ENCODE data around the gene ERICH4.
"Not testable (repeated sequence)": the region's sequence is repeated elsewhere in the genome, so short reads cannot be mapped to it uniquely, and the experiment has no call there.

The ERICH4 gene

GRCh38 chr19:41435936-41436673 lies 6.9 kb upstream of the ERICH4 start:
- DNase-seq, result no peak

DNA sequence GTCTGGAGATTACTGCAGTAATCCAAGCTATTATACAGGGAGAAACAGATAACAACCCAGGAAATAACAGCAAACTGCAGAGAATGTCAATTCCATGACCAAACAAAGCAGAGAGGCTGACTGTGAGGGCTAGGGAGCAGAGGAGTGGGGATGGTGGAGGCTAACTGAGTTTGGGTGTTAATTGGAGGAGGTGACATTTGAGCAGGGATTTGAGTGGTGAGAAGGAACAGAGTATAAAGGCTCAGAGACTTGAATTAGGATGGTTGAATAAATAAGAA lies 6.3 kb upstream of the ERICH4 start:
- DNase-seq, result no peak

DNA sequence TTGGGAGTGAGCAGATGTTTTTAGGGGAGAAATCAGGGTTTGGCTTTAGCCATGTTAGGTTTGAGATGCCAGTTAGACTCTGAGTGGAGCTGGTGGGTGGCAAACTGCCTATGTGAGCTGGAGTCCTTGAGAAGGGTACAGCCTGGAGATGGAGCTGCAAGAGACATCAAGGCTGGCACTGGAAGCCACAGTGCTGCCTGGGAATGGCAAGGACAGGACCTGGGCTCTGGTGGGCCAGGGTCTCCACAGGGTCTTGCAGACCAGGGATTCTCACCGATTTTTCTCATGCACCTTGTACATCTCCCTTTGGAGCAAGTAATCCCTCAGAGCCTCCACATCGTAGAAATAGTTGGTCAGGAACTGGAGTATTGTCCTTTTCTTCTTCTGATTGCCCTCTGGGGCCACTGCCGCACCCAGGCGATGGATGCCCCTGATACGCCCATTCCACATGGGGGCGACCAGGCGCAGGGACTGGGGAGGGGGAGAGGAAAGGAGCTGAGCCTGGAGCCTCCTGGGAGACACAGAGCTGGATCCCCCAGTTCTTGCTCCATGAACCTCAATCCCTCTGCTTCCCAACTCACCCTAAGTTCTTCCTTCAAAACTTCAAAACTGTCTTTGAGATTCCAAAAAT lies 4.9 kb upstream of the ERICH4 start:
- DNase-seq, result no peak

DNA sequence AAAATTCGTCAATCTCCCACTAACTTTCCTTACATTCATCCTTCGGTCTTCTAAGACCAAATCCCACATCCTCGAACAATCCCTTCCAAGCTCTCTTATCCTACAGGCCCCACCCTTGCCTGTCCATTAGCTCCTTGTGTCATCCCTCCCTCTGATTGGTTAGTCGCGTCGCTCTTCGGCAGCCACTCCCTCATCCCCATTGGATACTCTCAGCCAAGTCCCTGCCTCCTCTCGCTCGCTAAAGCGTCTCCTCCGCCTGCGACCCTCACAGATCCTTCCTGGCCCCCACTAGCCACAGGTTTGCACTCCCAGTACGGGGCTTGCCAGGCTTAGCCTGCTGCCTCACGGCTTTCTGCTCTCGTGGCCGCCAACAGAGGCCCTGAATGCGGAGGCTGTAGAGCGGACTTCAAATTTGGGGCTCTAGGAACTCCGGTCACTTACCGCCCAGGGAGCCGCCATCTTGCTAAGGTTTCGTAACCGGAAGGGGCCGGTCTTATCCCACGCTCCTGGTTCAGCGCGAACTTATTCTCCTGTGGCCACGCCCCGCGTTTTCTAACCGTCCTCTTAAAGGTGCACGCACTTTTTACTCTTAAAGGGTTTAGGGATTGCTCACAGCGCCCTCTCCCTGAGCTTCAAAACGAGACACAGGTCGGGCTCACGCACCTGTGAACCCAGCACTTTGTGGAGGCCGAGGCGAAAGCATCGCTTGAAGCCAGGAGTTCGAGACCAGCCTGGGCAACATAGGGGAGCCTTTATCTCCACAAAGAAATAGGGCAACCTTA lies 3.3 kb upstream of the ERICH4 start, which contains the start of gene DMAC2:
Gene DMAC2, minus strand, starts transcription at position 472 of the 782 bp plus-strand sequence. Its CDS starts 13 bp downstream, at position 459.
- peak; percentile 99 for DNase-seq

GRCh38 chr19:41441321-41441945 lies 1.5 kb upstream of the ERICH4 start:
- DNase-seq, result no peak

DNA sequence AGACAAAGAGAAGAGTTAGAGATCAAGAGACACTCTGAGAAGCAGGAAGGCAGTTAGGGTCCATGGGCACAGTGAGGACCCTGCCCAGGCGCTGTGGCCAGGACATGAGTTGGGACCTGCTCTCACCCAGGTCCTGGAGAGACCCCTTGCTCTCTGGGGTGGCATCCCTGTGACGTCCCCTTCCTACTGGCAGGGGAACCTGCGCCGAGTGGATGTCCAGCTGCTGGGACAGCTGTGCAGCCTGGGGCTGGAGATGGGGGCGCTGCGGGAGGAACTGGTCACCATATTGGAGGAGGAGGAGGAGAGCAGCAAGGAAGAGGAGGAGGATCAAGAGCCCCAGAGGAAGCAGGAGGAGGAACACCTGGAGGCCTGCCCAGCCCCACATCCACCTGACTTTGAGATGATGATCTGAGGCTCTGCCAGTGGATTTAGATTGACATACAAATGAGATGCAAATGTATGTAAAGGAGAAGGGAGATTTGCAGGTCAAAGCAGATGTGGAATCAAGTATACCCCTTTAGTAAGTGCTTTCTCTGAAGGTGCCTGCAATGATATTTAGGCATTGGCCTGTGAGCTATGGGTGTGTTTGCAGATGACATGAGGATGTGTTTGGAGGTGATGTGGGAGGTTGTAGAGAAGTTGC lies 978 bp downstream of the ERICH4 start:
- DNase-seq, result no peak

DNA sequence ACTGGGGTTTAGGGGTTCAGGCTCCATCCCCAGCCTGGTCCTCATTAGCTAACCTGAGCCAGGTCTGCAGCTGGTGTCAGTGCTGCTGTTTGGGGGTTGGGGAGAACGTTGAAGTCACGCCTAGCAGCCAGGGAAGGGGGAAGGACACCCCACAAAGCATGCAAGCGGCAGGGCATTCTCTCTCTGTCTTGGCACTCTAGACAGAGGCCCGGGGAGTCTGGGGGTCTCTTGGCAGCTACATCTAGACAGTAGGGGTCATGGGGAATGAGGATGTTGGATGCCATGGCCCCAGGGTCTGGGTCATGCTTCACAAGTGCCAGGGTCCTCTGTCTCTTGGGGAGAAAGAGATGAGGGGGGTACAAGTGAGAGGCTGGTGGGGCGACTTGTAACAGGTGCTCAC lies 2.6 kb downstream of the ERICH4 start:
- no peak for DNase-seq

DNA sequence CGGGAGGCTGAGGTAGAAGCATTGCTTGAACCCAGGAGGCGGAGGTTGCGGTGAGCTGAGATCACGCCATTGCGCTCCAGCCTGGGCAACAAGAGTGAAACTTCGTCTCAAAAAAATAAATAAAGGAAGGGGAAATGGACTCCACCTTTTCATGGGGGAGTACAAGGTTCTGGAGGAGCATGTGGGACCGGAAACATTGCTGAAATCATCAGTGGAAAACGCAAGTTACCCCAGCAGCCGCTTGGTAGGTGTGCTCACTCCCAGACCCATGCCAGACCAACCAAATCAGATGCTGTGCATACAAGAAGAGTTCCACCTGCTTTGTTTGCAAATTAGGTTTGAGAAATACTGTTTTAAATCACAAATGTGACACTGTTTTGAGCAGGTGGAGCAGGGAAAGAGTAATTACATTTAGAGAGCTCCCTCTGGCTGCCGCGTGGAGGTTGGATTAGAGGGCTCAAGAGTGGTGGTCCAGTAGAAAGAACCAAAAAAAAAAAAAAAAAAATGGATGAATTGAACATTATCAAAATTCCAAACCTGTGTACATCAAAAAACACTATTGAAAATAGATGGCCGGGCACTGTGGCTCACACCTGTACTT lies 4.9 kb downstream of the ERICH4 start:
- no peak for DNase-seq

GRCh38 chr19:41449079-41449864 lies 6.3 kb downstream of the ERICH4 start:
- DNase-seq, result peak; percentile 54

DNA sequence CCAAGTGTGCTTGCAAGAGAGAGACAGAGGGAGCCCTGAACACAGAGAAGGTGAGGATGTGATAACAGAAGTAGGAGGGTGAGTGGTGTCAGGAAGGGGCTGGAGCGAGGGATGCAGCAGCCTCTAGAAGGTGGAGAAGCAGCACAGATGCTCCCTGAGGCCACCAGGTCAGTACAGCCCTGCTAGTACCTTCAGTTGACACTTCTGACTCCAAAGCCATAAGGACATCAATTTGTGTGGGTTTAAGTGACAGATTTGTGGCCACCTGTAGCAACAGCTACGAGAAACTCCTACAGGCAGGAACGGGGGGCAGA lies 6.9 kb downstream of the ERICH4 start:
- no peak for DNase-seq

GRCh38 chr19:41452584-41453275 lies 9.8 kb downstream of the ERICH4 start:
- no peak for DNase-seq

DNA sequence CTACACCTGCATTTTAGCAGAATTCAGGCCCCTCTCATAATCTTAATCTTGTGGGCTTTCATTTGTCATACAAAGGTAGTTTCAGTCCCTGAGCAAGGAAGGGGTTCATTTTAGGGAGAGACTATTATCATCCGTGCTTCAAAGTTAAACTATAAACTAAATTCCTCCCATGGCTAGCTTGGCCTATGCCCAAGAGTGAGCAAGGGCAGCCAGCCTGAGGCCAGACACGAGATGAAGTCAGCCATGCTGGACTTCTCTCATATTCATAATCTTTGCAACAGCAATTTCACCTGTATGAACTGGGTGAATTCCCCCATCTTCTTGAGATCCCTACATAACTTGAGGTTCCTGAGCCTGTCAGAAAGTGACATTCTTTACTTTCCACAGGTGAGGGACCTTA lies 13.0 kb downstream of the ERICH4 start:
- no peak for DNase-seq

DNA sequence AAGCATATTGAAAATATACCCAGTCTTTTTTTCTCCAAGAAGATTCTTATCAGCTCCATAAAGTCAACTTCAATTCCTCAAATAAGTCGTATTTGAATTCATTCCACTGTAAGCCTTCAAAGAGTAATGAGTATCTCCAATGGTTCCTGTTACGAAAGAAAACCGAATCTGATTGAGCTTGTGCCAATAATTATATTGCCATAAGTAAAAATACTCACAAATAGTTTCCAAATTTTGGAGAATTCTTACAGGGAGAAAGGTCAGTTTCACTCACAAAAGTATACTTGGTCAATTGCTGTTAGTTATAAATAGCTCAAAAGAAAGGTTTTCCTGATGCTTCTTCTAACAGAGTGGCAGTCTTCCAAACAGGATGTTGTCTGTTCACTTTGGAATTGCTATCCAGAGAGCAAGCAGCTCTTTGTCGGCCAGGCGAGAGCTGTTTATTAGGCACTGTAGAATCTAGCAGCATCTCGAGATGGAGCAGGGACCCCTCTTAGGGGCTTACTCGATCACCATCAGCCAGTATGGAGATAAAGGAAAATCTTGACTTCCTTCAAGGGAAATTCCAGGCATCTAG lies 13.5 kb downstream of the ERICH4 start:
- no peak for DNase-seq

GRCh38 chr19:41457241-41457640 lies 14.3 kb downstream of the ERICH4 start:
- no peak for DNase-seq

DNA sequence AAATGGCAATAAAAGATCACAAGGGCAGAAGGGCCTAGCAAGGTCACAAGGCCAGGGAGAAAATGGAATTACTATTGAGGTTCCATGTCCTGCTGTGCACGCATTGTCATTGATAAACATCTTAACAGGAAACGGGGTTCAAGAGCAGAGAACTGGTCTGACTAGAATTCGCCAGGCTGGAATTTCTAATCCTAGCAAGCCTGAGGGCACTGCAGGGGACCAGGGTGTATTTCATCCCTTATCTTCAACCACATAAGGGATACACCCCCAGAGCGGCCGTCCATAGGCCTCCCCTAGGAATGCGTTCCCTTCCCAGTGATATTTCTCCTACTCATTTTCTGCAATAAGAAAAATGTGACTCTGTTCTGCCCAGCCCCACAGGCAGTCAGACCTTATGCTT lies 19.5 kb downstream of the ERICH4 start:
- no peak for DNase-seq

DNA sequence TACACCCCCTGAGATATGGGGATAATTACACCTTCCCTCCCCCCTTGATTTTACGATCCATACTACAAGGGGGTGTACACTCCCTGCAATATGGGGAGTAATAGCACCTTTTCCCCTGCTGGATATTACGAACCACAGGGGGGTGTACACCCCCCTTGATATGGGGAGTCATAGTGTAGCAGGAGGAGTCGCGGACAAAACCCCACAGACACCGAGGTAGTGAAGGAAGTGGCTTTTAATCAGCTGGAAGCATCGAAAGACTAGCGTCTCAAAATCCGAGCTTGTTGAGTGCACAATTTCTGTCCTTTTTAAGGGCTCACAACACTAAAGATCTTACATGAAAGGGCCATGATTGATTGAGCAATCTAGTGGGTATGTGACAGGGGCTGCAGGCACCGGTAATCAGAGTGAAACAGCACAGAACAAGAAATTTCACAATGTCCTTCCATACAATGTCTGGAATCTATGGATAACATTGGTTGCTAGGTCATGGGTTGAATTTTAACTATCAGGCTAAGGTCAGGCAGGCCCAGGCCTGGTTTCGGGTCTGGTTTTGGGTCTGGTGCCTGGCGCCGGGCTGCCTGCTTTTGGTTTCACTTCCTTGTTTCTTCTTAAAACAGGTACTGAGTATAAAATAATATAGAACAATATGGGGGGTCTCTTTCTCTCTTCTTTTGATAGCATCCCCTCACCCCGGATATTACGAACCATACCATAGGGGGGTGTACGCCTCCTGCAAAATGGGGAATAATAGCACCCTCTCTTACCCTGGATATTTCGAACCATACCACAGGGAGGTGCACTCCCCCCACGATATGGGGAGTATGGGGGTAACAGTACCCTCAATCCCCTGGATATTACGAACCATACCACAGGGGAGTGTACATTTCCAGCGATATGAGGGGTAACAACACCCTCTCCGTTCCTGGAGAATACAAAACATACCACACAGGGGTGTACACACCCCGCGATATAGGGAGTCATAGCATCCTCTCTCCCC lies 20.6 kb downstream of the ERICH4 start:
- DNase-seq, result not testable (repeated sequence)

DNA sequence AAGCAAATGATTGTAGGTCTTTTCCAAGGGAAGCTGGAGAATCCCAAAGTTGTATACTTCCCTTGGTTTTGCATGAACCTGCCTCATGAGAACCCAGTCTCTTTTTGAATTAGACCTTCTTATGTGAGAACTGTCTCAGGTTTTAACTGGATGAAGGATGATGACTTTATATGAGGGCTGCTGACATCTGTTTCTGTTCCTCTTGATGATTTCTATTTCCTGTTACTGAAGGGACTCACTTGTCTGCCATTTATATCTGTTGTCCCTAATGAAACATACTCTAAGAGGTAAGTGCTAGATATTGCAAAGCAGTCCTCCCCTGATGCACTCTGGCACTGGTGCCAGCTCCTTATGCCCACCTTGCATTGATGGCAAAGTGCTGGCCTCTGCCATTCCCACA lies 33.6 kb downstream of the ERICH4 start:
- no peak for DNase-seq

DNA sequence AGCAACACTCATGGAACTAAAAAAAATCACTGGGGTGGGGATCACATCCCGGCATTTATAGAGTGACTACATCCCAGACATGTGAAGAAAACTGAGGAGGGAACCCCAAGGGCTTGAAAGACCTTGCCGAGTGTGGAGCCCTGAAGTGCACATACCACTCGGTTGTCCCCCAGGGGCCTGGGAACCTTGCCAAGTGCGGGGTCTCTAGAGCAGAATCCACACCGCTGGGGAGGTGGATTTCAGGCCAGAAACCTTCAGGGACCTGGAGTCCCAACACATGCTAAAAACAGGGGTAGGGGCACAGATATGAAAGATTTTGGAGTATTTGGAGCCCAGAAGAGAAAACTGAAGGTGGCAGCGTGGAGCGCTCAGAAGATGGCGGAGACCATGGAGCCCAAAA lies 35.2 kb downstream of the ERICH4 start:
- DNase-seq, result no peak

- no peak for DNase-seq
Observed at GRCh38 chr19:41478875-41479756, 36.2 kb downstream of the ERICH4 start.
